22Rv1 (cell line): ENCODE measurements around the gene NCAN.

Experiments used
- CTCF ChIP-seq: fragments of 450-650 bp; IDR thresholded peaks from 2 replicates; pipeline ENCODE4 v1.5.1; 2017; ENCODE audit warnings: mild to moderate bottlenecking
- ZFX ChIP-seq: fragments of 450-650 bp; IDR thresholded peaks from 2 replicates; pipeline ENCODE4 v1.6.1; 2017; ENCODE audit warnings: antibody characterized with exemption, borderline replicate concordance

- no peak for TF ChIP-seq CTCF
- TF ChIP-seq ZFX, result no peak
Observed at GRCh38 chr19:19262190-19263057, 50.7 kb downstream of the NCAN start.
